ENCODE results near the gene OGDH. TPM values are rescaled to one million over a fixed set of nuclear protein-coding genes. Genes with fewer than 3 reads are reported as not detected.

The OGDH gene
- total and polyA plus RNA-seq, 2 of the 4 experiments (the other 2 are of a cell fraction) = 47.4 to 56.5 TPM

GRCh38 chr7:44695756-44696155 lies 89.3 kb downstream of the OGDH start:
- no peak overlapping the region for H4K8ac ChIP-seq (ENCODE audit: low read depth in 2 of 2, low read length in 2 of 2)
- H3K18ac ChIP-seq (ENCODE audit: low read depth, low read length) = no peak overlapping the region
- no peak overlapping the region for H3K9ac ChIP-seq (ENCODE audit: low read depth, low read length)
- H3K36me3 ChIP-seq (ENCODE audit: control insufficient read depth, insufficient read depth, low read length) = peaks cover 38% of the 10 kb centered on the region
- no peak overlapping the region for H3K23ac ChIP-seq (ENCODE audit: low read depth, low read length)
- whole genome bisulfite sequencing, 2 experiments (ENCODE audit: extremely low coverage in 2 of 2, insufficient read length in 1 of 2) = 100% methylated on average over 3 of the region's 5 CpGs; no CpG with 5 or more reads in 1 of the 2 experiments
- no peak overlapping the region for H3K4ac ChIP-seq (ENCODE audit: low read depth, low read length)
- no peaks in the 10 kb centered on the region for H3K27me3 ChIP-seq (ENCODE audit: control insufficient read depth, insufficient read depth, low read length)
- H2AK5ac ChIP-seq (ENCODE audit: low read depth, low read length) = no peak overlapping the region
- DNase-seq (no peak), ATAC-seq (ENCODE audit: low read depth) (no peak)
- H3K4me3 ChIP-seq (ENCODE audit: insufficient read depth, low read depth, low read length) = no peak overlapping the region
- peaks cover 4% of the 10 kb centered on the region; the same call in 1 of the 2 replicates for H3K9me3 ChIP-seq (ENCODE audit: control insufficient read depth, insufficient read depth, low read length)
- H4K91ac ChIP-seq (ENCODE audit: insufficient read depth, low read depth, low read length) = no peak overlapping the region
- H3K27ac ChIP-seq (ENCODE audit: insufficient read depth, low read length) = no peak overlapping the region
- H2BK15ac ChIP-seq (ENCODE audit: low read depth, low read length) = no peak overlapping the region
- H2BK120ac ChIP-seq (ENCODE audit: low read depth, low read length) = no peak overlapping the region
- no peaks in the 10 kb centered on the region for H4K20me1 ChIP-seq (ENCODE audit: insufficient read depth, low read length)
- H3K14ac ChIP-seq (replicated peaks; ENCODE audit: low read depth, low read length) = no peak overlapping the region
- intact Hi-C loops (cut with micrococcal nuclease) = no loop called here
- no peak overlapping the region for H2AFZ ChIP-seq (replicated peaks; ENCODE audit: low read length, poor library complexity)
- no peak overlapping the region for H2AK9ac ChIP-seq (replicated peaks; ENCODE audit: low read depth, low read length, poor library complexity)
- dilution Hi-C loops (cut with HindIII; ENCODE audit: low sequenced_read_pairs, unreplicated experiment) = no loop called here
- no peak for TF ChIP-seq SMC3 (IDR thresholded peaks at IDR 0.05; ENCODE audit: low read depth, low read length)
- TF ChIP-seq NFE2L2 (IDR thresholded peaks at IDR 0.05; ENCODE audit: low read depth, low read length) = no peak
- TF ChIP-seq MAFK (IDR thresholded peaks at IDR 0.05; ENCODE audit: low read depth, low read length) = no peak
- no peak for TF ChIP-seq POLR2A (IDR thresholded peaks at IDR 0.05; ENCODE audit: low read depth, low read length)
- no peak for TF ChIP-seq RAD21 (IDR thresholded peaks at IDR 0.05; ENCODE audit: low read length)
- TF ChIP-seq BHLHE40 (IDR thresholded peaks at IDR 0.05; ENCODE audit: low read depth, low read length) = no peak
- TF ChIP-seq MXI1 (IDR thresholded peaks at IDR 0.05; ENCODE audit: borderline replicate concordance, low read depth, low read length) = no peak
- TF ChIP-seq RCOR1 (IDR thresholded peaks at IDR 0.05; ENCODE audit: insufficient replicate concordance, low read length) = no peak
- no peak for TF ChIP-seq RFX5 (IDR thresholded peaks at IDR 0.05; ENCODE audit: low read depth, low read length)
- no peak for TF ChIP-seq FOS (IDR thresholded peaks at IDR 0.05; ENCODE audit: low read depth, low read length)
- TF ChIP-seq CHD1 (IDR thresholded peaks at IDR 0.05; ENCODE audit: low read depth, low read length) = no peak
- TF ChIP-seq, protein P1, sequence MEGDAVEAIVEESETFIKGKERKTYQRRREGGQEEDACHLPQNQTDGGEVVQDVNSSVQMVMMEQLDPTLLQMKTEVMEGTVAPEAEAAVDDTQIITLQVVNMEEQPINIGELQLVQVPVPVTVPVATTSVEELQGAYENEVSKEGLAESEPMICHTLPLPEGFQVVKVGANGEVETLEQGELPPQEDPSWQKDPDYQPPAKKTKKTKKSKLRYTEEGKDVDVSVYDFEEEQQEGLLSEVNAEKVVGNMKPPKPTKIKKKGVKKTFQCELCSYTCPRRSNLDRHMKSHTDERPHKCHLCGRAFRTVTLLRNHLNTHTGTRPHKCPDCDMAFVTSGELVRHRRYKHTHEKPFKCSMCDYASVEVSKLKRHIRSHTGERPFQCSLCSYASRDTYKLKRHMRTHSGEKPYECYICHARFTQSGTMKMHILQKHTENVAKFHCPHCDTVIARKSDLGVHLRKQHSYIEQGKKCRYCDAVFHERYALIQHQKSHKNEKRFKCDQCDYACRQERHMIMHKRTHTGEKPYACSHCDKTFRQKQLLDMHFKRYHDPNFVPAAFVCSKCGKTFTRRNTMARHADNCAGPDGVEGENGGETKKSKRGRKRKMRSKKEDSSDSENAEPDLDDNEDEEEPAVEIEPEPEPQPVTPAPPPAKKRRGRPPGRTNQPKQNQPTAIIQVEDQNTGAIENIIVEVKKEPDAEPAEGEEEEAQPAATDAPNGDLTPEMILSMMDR (conservative IDR thresholded peaks at IDR 0.05; ENCODE audit: low read depth, low read length) = no peak
- no peak for TF ChIP-seq MAZ (IDR thresholded peaks at IDR 0.05; ENCODE audit: borderline replicate concordance, low read depth, low read length)
- no peak for TF ChIP-seq CEBPB (IDR thresholded peaks at IDR 0.05; ENCODE audit: low read depth, low read length)
- TF ChIP-seq, protein P2, sequence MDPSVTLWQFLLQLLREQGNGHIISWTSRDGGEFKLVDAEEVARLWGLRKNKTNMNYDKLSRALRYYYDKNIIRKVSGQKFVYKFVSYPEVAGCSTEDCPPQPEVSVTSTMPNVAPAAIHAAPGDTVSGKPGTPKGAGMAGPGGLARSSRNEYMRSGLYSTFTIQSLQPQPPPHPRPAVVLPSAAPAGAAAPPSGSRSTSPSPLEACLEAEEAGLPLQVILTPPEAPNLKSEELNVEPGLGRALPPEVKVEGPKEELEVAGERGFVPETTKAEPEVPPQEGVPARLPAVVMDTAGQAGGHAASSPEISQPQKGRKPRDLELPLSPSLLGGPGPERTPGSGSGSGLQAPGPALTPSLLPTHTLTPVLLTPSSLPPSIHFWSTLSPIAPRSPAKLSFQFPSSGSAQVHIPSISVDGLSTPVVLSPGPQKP (IDR thresholded peaks at IDR 0.05; ENCODE audit: borderline replicate concordance, low read depth, low read length) = no peak
- TF ChIP-seq, protein P3, sequence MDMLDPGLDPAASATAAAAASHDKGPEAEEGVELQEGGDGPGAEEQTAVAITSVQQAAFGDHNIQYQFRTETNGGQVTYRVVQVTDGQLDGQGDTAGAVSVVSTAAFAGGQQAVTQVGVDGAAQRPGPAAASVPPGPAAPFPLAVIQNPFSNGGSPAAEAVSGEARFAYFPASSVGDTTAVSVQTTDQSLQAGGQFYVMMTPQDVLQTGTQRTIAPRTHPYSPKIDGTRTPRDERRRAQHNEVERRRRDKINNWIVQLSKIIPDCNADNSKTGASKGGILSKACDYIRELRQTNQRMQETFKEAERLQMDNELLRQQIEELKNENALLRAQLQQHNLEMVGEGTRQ (IDR thresholded peaks at IDR 0.05; ENCODE audit: low read depth, low read length) = no peak
- H3K4me2 ChIP-seq (ENCODE audit: low read depth, low read length) = no peak overlapping the region
- POLR2A ChIA-PET (ENCODE audit: unreplicated experiment) = no interaction called here
- H3K56ac ChIP-seq (ENCODE audit: extremely low read depth, insufficient read depth, low read length) = no peak overlapping the region
- in situ Hi-C loops (cut with MboI; ENCODE audit: low sequenced_read_pairs) = no loop called here
- H3K79me1 ChIP-seq (ENCODE audit: low read depth in 1 of 2, low read length in 2 of 2) = no peaks in the 10 kb centered on the region
- BruUV-seq (replicated peaks) = no TSS peak
- CTCF ChIA-PET = no interaction called here
- no peak overlapping the region for H2BK20ac ChIP-seq (ENCODE audit: low read depth, low read length)
- no peak overlapping the region for H4K5ac ChIP-seq (ENCODE audit: low read depth, low read length)
- H2BK5ac ChIP-seq (ENCODE audit: low read depth, low read length, poor library complexity, severe bottlenecking) = no peak overlapping the region
- H3K4me1 ChIP-seq (ENCODE audit: control insufficient read depth, insufficient read depth, low read length) = peaks cover 4% of the 10 kb centered on the region
- H3K9me1 ChIP-seq (ENCODE audit: insufficient read depth, low read length) = peaks cover 23% of the 10 kb centered on the region; the same call in 1 of the 2 replicates

Measured in IMR-90 (cell line).